CD4-positive, alpha-beta T cell (primary cell): ENCODE results near the gene MYO15A. TPM values are rescaled to one million over a fixed set of nuclear protein-coding genes. Genes with fewer than 3 reads are reported as not detected.

ENCODE experiments used
- ATAC-seq: fragments of 200-7000 bp; cut with Tn5 transposase; one replicate; pipeline ENCODE4 v1.10.0; 2022; ENCODE audit warnings: mild to moderate bottlenecking; ENCODE audit not compliant: poor library complexity
- CTCF ChIA-PET: fragments of 350-600 bp; sonication (Branson Sonifier 250); formaldehyde crosslinking; loops from one replicate; lab custom pipeline; 2021; ENCODE audit warnings: antibody characterized with exemption, inconsistent platforms; lab: Charles Lee
- POLR2A ChIA-PET: fragments of 350-600 bp; sonication (Branson Sonifier 250); formaldehyde crosslinking; loops from one replicate; lab custom pipeline; 2021; ENCODE audit warnings: antibody characterized with exemption, inconsistent platforms; lab: Charles Lee
- DNase-seq, 14 experiments: peaks; one replicate each; pipeline ENCODE4 v3.0.0-alpha.2; 2013 to 2020; ENCODE audit warnings: mixed read lengths in 2 of 14
- H3K27ac ChIP-seq, 2 donors: one replicate each; pipeline versions ENCODE4 v1.5.1 to v1.7.0; 2013; ENCODE audit warnings: low read length in 2 of 2, low read depth in 1 of 2, mild to moderate bottlenecking in 1 of 2
- H3K27me3 ChIP-seq, 2 experiments: 1 replicate in 1 of 2; 2 replicates in 1 of 2; pipeline versions ENCODE4 v1.6.1 to v1.7.0; 2013; ENCODE audit warnings: low read length in 2 of 2, control low read depth in 1 of 2, mild to moderate bottlenecking in 1 of 2, moderate library complexity in 1 of 2; ENCODE audit not compliant: insufficient read depth in 2 of 2, control insufficient read depth in 1 of 2
- H3K36me3 ChIP-seq: one replicate; pipeline ENCODE4 v1.6.1; 2013; ENCODE audit warnings: low read length, control low read depth; ENCODE audit not compliant: insufficient read depth
- H3K4me1 ChIP-seq: one replicate; pipeline ENCODE4 v1.6.1; 2013; ENCODE audit warnings: low read length, control low read depth; ENCODE audit not compliant: insufficient read depth
- H3K4me3 ChIP-seq: one replicate; pipeline ENCODE4 v1.5.1; 2013; ENCODE audit warnings: mild to moderate bottlenecking, low read length, moderate library complexity
- H3K9me3 ChIP-seq, 2 experiments: 1 replicate in 1 of 2; 2 replicates in 1 of 2; pipeline versions ENCODE4 v1.6.1 to v1.7.0; 2013; ENCODE audit warnings: low read length in 2 of 2, mild to moderate bottlenecking in 2 of 2, control low read depth in 1 of 2, moderate library complexity in 1 of 2; ENCODE audit not compliant: control insufficient read depth in 1 of 2, insufficient read depth in 1 of 2
- H3K27ac Mint-ChIP-seq: one replicate; pipeline ENCODE4 v1.8.0; 2020; ENCODE audit warnings: mixed read lengths
- H3K27me3 Mint-ChIP-seq: one replicate; pipeline ENCODE4 v1.8.0; 2021; ENCODE audit warnings: mixed read lengths
- H3K36me3 Mint-ChIP-seq: one replicate; pipeline ENCODE4 v1.8.0; 2021; ENCODE audit warnings: low read depth, mixed read lengths
- H3K4me1 Mint-ChIP-seq: one replicate; pipeline ENCODE4 v1.8.0; 2021; ENCODE audit warnings: low read depth, mixed read lengths
- H3K4me3 Mint-ChIP-seq: one replicate; pipeline ENCODE4 v1.8.0; 2020; ENCODE audit warnings: mild to moderate bottlenecking, mixed read lengths
- H3K9me3 Mint-ChIP-seq: one replicate; pipeline ENCODE4 v1.8.0; 2020; ENCODE audit warnings: mixed read lengths
- CTCF ChIP-seq: fragments of 200-600 bp; IDR thresholded peaks from one replicate; pipeline ENCODE4 v1.8.0; 2022; ENCODE audit warnings: antibody characterized with exemption, mild to moderate bottlenecking
- intact Hi-C, 2 experiments: fragments of 100-400 bp; cut with DNase I in 1 of 2; cut with micrococcal nuclease in 1 of 2; formaldehyde crosslinking; loops; one replicate each; pipeline versions ENCODE4 v1.15.1 to v1.9.0; 2023 to 2025; cut with DNase I, micrococcal nuclease
- total RNA-seq, 174 experiments: library from RNA in 2 of 174; stranded (reverse) in 2 of 174; gene quantifications; one replicate each; pipeline ENCODE4 v1.2.3 and lab custom pipeline; 2021 to 2026

Gene MYO15A
- total RNA-seq, 2 experiments from 2014 or later = 1.2 to 1.6 TPM

DNA sequence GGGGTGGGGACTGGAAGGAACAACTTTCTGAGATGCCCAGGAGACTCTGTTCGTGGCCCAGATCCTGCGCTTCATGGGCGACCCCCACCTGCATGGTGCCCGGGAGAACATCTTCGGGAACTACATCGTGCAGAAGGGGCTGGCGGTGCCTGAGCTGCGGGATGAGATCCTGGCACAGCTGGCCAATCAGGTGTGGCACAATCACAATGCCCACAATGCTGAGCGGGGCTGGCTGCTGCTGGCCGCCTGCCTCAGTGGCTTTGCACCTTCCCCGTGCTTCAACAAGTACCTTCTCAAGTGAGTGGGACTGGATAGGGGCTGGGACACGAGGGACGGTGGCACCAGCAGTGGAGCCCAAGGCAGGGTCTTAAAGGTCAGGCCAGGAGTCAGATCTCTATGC is 37.3 kb downstream of the MYO15A start:
- Mint-ChIP-seq H3K27me3 (peaks cover 5% of the 10 kb centered on the region), H3K4me1 (peaks cover 5% of the 10 kb centered on the region), H3K9me3 (no peaks in the 10 kb centered on the region), H3K27ac (no peak overlapping the region), H3K36me3 (no peaks in the 10 kb centered on the region), H3K4me3 (no peak overlapping the region)
- Histone ChIP-seq H3K27ac (no peak overlapping the region), H3K27me3 (no peaks in the 10 kb centered on the region), H3K4me1 (peaks cover 8% of the 10 kb centered on the region), H3K36me3 (no peaks in the 10 kb centered on the region), H3K4me3 (no peak overlapping the region), H3K9me3 (no peaks in the 10 kb centered on the region)
- ChIA-PET POLR2A (no interaction called here), CTCF (no interaction called here)
- DNase-seq (no peak), ATAC-seq (no peak)
- no peak for TF ChIP-seq CTCF
- intact Hi-C loops = no loop called here

GRCh38 chr17:18146259-18146658 is 37.7 kb downstream of the MYO15A start:
- Histone ChIP-seq H3K27me3 (no peaks in the 10 kb centered on the region), H3K9me3 (no peaks in the 10 kb centered on the region), H3K4me1 (peaks cover 4% of the 10 kb centered on the region), H3K36me3 (no peaks in the 10 kb centered on the region), H3K4me3 (no peak overlapping the region), H3K27ac (no peak overlapping the region)
- Mint-ChIP-seq H3K9me3 (no peaks in the 10 kb centered on the region), H3K27ac (no peak overlapping the region), H3K27me3 (peaks cover 2% of the 10 kb centered on the region), H3K4me3 (no peak overlapping the region), H3K36me3 (no peaks in the 10 kb centered on the region), H3K4me1 (peaks cover 2% of the 10 kb centered on the region)
- ATAC-seq = no peak
- intact Hi-C loops = no loop called here
- POLR2A ChIA-PET = no interaction called here
- DNase-seq = no peak
- CTCF ChIA-PET = no interaction called here
- TF ChIP-seq CTCF = no peak

DNA sequence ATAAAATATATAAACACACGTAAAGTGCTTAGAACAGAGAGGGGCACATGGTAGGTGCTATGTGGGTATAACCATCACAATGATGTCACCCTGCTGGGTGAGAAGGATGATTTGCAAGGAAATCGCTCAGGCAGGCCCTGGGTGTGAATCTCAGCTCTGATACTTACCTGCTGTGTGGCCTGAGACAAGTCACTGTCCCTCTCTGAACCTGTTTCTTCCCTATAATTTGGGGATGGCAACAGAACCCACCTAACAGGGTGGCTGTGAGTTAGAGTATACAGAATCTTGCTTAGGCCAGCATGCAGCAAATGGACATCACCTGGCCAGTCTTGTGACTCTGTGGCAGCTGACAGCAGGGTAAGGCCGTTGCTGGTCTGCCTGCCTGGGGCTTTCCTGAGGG is 38.4 kb downstream of the MYO15A start:
- Histone ChIP-seq H3K4me1 (no peaks in the 10 kb centered on the region), H3K27ac (no peak overlapping the region), H3K9me3 (no peaks in the 10 kb centered on the region), H3K36me3 (no peaks in the 10 kb centered on the region), H3K4me3 (no peak overlapping the region), H3K27me3 (no peaks in the 10 kb centered on the region)
- Mint-ChIP-seq H3K27me3 (no peaks in the 10 kb centered on the region), H3K9me3 (no peaks in the 10 kb centered on the region), H3K4me1 (no peaks in the 10 kb centered on the region), H3K36me3 (no peaks in the 10 kb centered on the region), H3K27ac (no peak overlapping the region), H3K4me3 (no peak overlapping the region)
- ChIA-PET POLR2A (no interaction called here), CTCF (no interaction called here)
- intact Hi-C loops = no loop called here
- DNase-seq (no peak), ATAC-seq (no peak)
- TF ChIP-seq CTCF = no peak
